ENCODE results near the gene PGBD5. TPM values are rescaled to one million over a fixed set of nuclear protein-coding genes. Genes with fewer than 3 reads are reported as not detected.
A peak's percentile ranks its signal among the peaks of the same experiment; 100 is the strongest.

Gene PGBD5
- total and polyA plus RNA-seq, 2 donors (not counting 1 experiment from before 2014, with no cell fraction given), result 0.10 to 0.17 TPM

- H2AFZ ChIP-seq (ENCODE audit: low read length), result no peak overlapping the region
- no peak overlapping the region for H3K9ac ChIP-seq (ENCODE audit: insufficient read depth, low read length)
- no peak overlapping the region for H3K27ac ChIP-seq (ENCODE audit: insufficient read depth, low read length)
- peak; percentile 40 to 62 for DNase-seq (ENCODE audit: low read depth in 2 of 2)
- H4K20me1 ChIP-seq (ENCODE audit: control insufficient read depth, extremely low read depth, insufficient read depth, low read length), result no peaks in the 10 kb centered on the region
- no peaks in the 10 kb centered on the region for H3K27me3 ChIP-seq (ENCODE audit: control insufficient read depth, insufficient read depth, low read length)
- H3K79me2 ChIP-seq (ENCODE audit: control insufficient read depth, insufficient read depth, low read length), result no peaks in the 10 kb centered on the region
- no peaks in the 10 kb centered on the region for H3K36me3 ChIP-seq (ENCODE audit: control insufficient read depth, insufficient read depth, low read length)
- H3K4me1 ChIP-seq (ENCODE audit: control insufficient read depth, extremely low read depth, insufficient read depth, low read length), result no peaks in the 10 kb centered on the region
- no peaks in the 10 kb centered on the region for H3K9me3 ChIP-seq (ENCODE audit: control insufficient read depth, insufficient read depth, low read depth, low read length)
- H3K4me2 ChIP-seq (ENCODE audit: extremely low read depth, insufficient read depth, low read length), result no peak overlapping the region
- no peak overlapping the region for H3K4me3 ChIP-seq (replicated peaks in 1 of 4; ENCODE audit: control extremely low read depth in 1 of 4, insufficient read depth in 1 of 4, low read depth in 3 of 4, low read length in 4 of 4)
- TF ChIP-seq EZH2 (IDR thresholded peaks at IDR 0.05; ENCODE audit: low read length, missing control alignments), result no peak
- TF ChIP-seq, protein P1, sequence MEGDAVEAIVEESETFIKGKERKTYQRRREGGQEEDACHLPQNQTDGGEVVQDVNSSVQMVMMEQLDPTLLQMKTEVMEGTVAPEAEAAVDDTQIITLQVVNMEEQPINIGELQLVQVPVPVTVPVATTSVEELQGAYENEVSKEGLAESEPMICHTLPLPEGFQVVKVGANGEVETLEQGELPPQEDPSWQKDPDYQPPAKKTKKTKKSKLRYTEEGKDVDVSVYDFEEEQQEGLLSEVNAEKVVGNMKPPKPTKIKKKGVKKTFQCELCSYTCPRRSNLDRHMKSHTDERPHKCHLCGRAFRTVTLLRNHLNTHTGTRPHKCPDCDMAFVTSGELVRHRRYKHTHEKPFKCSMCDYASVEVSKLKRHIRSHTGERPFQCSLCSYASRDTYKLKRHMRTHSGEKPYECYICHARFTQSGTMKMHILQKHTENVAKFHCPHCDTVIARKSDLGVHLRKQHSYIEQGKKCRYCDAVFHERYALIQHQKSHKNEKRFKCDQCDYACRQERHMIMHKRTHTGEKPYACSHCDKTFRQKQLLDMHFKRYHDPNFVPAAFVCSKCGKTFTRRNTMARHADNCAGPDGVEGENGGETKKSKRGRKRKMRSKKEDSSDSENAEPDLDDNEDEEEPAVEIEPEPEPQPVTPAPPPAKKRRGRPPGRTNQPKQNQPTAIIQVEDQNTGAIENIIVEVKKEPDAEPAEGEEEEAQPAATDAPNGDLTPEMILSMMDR (conservative IDR thresholded peaks at IDR 0.05 in 1 of 2, IDR thresholded peaks at IDR 0.05 in 1 of 2; ENCODE audit: low read depth in 1 of 2, low read length in 2 of 2), result no peak
These were observed 122.3 kb downstream of the PGBD5 start for GRCh38 chr1:230303822-230304221.

GRCh38 chr1:230303069-230303468 is 123.1 kb downstream of the PGBD5 start:
- no peaks in the 10 kb centered on the region for H3K9me3 ChIP-seq (ENCODE audit: control insufficient read depth, insufficient read depth, low read depth, low read length)
- no peak overlapping the region for H3K4me2 ChIP-seq (ENCODE audit: extremely low read depth, insufficient read depth, low read length)
- H3K9ac ChIP-seq (ENCODE audit: insufficient read depth, low read length), result no peak overlapping the region
- no peaks in the 10 kb centered on the region for H3K4me1 ChIP-seq (ENCODE audit: control insufficient read depth, extremely low read depth, insufficient read depth, low read length)
- no peaks in the 10 kb centered on the region for H3K36me3 ChIP-seq (ENCODE audit: control insufficient read depth, insufficient read depth, low read length)
- TF ChIP-seq, protein P1 (conservative IDR thresholded peaks at IDR 0.05 in 1 of 2, IDR thresholded peaks at IDR 0.05 in 1 of 2; ENCODE audit: low read depth in 1 of 2, low read length in 2 of 2), result no peak
- no peak for TF ChIP-seq EZH2 (IDR thresholded peaks at IDR 0.05; ENCODE audit: low read length, missing control alignments)
- H3K4me3 ChIP-seq (replicated peaks in 1 of 4; ENCODE audit: control extremely low read depth in 1 of 4, insufficient read depth in 1 of 4, low read depth in 3 of 4, low read length in 4 of 4), result no peak overlapping the region
- H3K27me3 ChIP-seq (ENCODE audit: control insufficient read depth, insufficient read depth, low read length), result no peaks in the 10 kb centered on the region
- H4K20me1 ChIP-seq (ENCODE audit: control insufficient read depth, extremely low read depth, insufficient read depth, low read length), result no peaks in the 10 kb centered on the region
- H3K79me2 ChIP-seq (ENCODE audit: control insufficient read depth, insufficient read depth, low read length), result no peaks in the 10 kb centered on the region
- DNase-seq (ENCODE audit: low read depth in 2 of 2), result peak in 1 of 2 donors; percentile 16
- no peak overlapping the region for H3K27ac ChIP-seq (ENCODE audit: insufficient read depth, low read length)
- no peak overlapping the region for H2AFZ ChIP-seq (ENCODE audit: low read length)

- DNase-seq (ENCODE audit: low read depth in 2 of 2), result no peak
- TF ChIP-seq, protein P1 (conservative IDR thresholded peaks at IDR 0.05 in 1 of 2, IDR thresholded peaks at IDR 0.05 in 1 of 2; ENCODE audit: low read depth in 1 of 2, low read length in 2 of 2), result no peak
- no peak for TF ChIP-seq EZH2 (IDR thresholded peaks at IDR 0.05; ENCODE audit: low read length, missing control alignments)
- H3K79me2 ChIP-seq (ENCODE audit: control insufficient read depth, insufficient read depth, low read length), result no peaks in the 10 kb centered on the region
- H4K20me1 ChIP-seq (ENCODE audit: control insufficient read depth, extremely low read depth, insufficient read depth, low read length), result no peaks in the 10 kb centered on the region
- H3K27ac ChIP-seq (ENCODE audit: insufficient read depth, low read length), result no peak overlapping the region
- H3K9ac ChIP-seq (ENCODE audit: insufficient read depth, low read length), result no peak overlapping the region
- no peak overlapping the region for H2AFZ ChIP-seq (ENCODE audit: low read length)
- H3K27me3 ChIP-seq (ENCODE audit: control insufficient read depth, insufficient read depth, low read length), result no peaks in the 10 kb centered on the region
- H3K4me2 ChIP-seq (ENCODE audit: extremely low read depth, insufficient read depth, low read length), result no peak overlapping the region
- no peaks in the 10 kb centered on the region for H3K9me3 ChIP-seq (ENCODE audit: control insufficient read depth, insufficient read depth, low read depth, low read length)
- no peaks in the 10 kb centered on the region for H3K36me3 ChIP-seq (ENCODE audit: control insufficient read depth, insufficient read depth, low read length)
- H3K4me1 ChIP-seq (ENCODE audit: control insufficient read depth, extremely low read depth, insufficient read depth, low read length), result no peaks in the 10 kb centered on the region
- H3K4me3 ChIP-seq (replicated peaks in 1 of 4; ENCODE audit: control extremely low read depth in 1 of 4, insufficient read depth in 1 of 4, low read depth in 3 of 4, low read length in 4 of 4), result no peak overlapping the region
These were observed 124.3 kb downstream of the PGBD5 start for GRCh38 chr1:230301822-230302221.

Measured in fibroblast of lung (primary cell).